RCC 7860 (cell line): ENCODE data around the gene ANKS1B.
A peak's percentile ranks its signal among the peaks of the same experiment; 100 is the strongest.
"Not testable (repeated sequence)": the region's sequence is repeated elsewhere in the genome, so short reads cannot be mapped to it uniquely, and the experiment has no call there.

Experiments
- DNase-seq: peaks from one replicate; pipeline ENCODE4 v3.0.0-alpha.2; 2015; ENCODE audit warnings: low spot score
- FAIRE-seq: peaks from 2 replicates; lab custom pipeline; 2012; peaks lifted over from hg19 to GRCh38; lab: Jason Lieb, UNC

The ANKS1B gene

DNA sequence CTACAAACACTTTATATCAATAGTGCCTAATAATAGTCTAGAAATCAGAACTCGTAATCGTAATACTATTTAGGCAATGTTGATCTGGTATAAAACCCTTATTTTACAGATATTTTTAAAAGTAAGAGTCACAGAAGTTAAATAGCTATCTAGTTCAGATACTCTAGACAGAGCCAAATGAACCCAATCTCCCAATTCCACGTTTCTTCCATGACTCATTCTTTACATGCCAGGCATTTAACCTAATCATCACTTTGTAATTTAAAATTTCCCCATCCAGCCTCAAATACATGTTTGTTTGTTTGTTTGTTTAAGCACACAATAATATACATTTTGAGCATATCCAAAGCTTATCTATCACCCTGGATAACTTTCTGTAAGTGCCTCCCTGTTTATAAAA, 373.6 kb downstream of the ANKS1B start:
- FAIRE-seq: no peak

DNA sequence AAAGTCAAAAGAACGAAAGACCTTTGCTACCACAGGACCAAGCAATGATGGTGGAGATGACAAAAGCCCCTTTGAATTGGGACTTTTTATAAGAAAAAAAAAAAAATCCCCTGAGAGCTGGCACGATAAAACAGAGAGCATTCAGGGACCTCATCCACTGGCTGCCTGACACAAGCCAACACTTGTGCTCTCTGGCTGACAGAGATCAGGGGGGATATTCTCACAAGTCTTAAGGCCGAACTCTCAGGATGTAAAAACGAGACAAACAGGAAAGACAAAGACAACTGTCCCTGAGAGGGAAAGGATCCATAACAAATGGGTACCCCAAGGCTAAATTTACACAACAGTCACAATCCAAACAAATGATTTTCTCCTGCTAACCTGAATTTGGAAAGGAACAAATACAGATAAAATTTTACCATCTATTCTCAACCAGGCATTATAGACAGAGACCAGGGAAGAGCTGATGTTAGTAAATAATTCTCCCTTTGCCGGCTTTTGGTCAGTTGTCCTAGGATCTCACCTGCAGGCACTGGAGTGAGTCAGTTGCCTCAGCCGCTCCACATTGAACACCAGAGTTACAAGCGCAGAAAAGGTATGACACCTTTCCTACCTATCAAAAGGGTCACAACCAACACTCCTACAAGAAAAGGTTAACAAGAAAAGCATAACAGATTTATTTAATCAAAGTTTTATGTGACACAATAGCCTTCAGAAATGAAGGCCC, 375.1 kb downstream of the ANKS1B start:
- DNase-seq (no peak), FAIRE-seq (no peak)

More for the DNA sequence above, 373.6 kb downstream of the ANKS1B start:
- no peak for DNase-seq

DNA sequence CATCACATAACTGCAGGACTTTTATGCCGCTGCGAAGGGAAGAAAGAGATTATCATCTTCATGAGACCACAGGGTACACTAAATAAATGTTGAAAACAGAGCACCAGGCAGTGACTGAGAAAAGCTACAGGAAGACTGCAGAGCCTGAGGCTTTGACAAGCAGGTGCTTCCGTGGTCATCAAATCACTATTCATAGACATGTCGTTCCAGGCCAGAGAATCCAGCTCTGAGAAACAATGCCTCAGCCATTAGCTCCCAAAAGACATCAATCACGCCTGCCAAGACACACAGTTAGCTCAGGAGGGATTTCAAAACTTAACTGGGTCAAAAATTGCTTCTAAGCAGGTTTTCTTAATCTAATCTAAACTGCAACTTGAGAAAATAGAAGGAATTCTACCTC, 384.3 kb downstream of the ANKS1B start:
- DNase-seq (no peak), FAIRE-seq (no peak)

DNA sequence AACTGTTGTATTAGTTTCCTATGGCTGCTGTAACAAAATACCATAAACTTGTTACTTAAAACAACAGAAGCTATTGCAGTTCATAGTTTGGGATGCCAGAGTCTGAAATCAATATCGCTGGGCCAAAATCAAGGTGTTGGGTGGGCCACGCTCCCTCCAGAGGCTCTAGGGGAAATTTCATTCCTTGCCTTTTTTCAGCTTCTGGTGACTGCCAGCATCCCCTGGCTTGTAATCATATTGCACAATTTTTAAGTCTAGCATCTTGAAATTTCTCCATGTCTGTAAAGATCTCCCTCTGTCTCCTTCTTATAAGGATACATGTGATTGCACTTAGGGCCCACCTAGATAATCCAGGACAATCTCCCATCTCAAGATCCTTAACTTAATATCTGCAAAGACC, 386.0 kb downstream of the ANKS1B start:
- no peak for DNase-seq
- FAIRE-seq: no peak

DNA sequence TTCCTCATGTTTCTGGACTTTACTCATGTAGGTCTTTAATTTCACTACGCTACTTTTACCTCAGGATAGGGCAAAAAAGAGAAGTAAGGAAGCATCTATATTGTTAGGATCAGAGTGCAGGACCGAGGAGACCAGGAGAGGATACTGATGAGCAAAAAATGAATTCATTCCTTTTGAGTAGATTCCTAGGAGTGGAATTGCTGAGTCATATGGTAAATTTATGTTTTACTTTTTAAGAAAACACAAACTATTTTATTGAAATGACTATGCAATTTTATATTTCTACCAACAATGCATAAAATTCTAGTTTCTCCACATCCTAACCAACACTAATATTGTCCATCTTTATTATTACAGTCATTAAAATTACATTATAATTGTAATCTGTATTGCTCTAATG, 388.0 kb downstream of the ANKS1B start:
- FAIRE-seq (no peak), DNase-seq (no peak)

DNA sequence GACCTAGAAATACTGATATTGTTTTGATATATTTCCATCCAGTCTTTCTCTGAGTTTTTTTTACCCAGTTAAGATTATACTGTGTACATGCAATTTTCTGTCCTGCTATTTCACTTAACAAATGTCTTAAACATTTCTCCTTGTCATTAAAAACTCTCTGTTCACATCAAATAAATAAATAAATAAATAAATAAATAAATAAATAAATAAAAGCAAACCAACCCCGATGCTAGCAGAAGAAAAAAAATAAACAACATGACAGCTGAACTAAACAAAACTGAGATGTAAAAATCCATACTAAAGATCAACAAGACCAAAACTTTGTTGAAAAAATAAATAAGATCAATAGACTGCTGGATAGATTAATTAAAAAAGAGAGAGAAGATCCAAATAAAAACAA, 407.6 kb downstream of the ANKS1B start:
- FAIRE-seq, DNase-seq: not testable (repeated sequence)

DNA sequence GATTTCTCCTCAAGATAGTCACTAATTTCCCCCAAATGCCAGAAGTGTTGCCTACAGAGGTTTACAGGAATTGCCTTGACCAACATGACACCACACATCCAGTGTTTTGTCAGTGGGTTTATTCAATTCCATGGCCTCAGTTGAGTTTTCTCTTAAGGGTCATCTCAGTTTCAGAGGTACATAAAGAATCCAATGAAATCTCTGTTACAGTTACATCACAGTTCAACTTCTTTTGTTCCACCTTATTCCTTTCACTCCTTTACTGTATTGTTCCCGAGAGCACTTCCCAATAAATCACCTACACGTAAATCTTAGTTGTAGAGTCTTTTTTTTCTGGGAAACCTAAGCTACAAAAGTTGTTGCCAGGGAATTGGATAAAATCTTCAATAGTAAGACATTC, 410.8 kb downstream of the ANKS1B start:
- FAIRE-seq (no peak), DNase-seq (no peak)

DNA sequence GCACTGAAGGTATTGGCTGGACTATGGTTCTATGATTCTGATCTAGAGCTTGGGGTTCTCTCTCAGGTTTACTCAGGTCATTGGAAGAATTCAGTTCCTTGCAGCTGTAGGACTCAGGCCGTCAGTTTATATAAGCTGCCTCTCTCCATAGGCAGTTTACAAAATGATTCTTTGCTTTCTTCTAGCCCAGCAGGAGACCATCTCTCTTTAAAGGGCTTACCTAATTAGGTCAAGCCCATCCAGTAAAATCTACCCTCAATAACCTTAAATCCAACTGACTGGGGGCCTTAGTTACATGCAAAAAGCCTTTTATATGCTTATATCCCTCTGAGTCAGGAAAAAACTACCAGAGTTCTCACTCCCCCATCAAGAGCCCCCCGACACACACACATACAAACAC, 417.7 kb downstream of the ANKS1B start:
- DNase-seq: no peak
- FAIRE-seq: no peak

DNA sequence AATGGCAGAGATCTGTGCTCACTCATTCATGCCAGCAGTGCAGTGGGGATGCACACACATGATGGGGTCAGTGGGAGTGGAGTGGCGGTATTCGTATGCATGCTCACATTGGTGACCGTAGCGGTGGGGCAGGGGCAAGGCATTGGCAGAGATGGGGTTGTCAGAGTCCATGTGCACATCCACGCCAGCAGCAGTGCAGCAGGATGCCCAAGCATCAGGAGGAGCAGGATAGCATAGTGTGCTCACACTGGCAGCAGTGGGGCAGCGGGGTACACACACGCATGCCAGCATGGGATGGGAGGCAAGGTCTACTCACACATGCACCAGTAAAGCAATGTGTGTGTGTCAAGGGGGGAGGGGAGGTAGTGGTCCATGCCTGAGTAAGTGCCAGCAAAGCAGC, 426.6 kb downstream of the ANKS1B start:
- DNase-seq: no peak
- FAIRE-seq: no peak

DNA sequence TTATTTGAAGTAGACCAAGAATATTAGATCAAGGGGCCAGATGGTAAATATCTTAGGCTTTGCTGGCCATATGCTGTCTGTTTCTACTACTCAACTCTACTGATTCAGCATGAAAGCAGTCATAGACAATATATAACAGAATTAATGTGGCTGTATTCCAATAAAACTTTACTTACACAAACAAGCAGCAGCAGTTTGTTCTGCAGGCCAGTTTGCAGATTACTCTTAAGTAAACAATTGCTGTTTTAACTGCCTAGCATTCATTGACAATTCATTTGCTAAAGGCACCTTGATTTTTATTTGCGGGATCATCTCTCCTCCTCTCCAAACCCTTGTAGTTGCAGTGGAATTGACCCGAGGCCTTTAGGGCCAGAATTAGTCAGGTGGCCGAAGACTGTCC, 431.3 kb downstream of the ANKS1B start:
- no peak for DNase-seq
- no peak for FAIRE-seq

DNA sequence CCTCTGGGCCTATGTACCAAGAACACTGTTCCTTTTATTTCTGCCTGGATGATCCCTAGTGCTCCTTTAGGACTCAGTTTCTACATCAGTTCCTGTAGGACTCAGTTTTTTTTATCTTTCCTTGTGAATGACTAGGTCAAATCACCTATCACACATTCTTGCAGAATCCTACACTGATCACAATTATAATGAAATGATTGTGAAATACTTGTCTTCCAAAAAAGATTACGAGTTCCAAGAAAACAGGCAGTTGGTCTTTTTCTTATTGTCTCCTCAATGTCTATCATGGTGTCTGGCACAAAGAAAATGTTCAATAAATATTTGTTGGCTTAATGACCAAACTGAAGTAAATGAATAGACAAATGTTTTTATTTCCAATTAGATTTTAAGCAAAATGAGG, 432.7 kb downstream of the ANKS1B start:
- DNase-seq (no peak), FAIRE-seq (no peak)

DNA sequence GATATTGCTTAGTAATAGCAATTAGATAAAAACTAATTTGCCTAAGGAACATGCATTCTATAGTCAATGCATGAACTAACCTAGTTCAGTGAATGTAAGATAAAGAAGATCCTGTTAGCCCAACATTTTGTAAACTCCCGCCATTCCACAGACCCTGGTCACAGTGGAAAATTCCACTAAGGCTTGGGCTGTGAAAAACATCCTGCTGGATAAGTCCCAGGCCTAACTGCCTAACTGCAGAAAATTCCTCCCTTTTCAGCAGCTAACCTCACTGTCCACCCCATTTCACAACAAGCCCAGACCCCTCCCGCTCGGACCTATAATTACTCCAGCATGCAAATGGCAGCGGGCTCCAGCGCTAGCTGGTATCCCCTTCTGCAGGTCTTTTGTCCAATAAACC, 435.1 kb downstream of the ANKS1B start:
- DNase-seq: no peak
- FAIRE-seq: no peak

DNA sequence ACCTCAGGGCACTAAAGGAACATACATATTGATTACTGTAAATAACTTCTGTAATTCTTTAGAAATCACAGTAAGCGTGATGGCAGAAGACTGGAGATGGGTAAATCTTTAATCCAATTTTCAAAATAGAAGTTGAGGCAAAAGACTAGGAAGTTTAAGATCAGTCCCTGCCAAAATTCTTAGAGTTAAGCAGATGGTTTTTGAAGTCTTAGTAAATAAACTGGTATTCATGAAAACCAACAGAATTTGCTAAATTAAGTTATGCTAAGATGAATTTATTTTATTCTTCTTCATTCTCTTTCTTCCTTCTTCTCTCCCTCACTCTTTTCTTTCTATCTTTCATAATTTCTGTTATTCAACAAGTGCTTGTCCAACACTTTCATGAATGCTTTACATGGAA, 435.5 kb downstream of the ANKS1B start:
- no peak for FAIRE-seq
- DNase-seq: no peak

DNA sequence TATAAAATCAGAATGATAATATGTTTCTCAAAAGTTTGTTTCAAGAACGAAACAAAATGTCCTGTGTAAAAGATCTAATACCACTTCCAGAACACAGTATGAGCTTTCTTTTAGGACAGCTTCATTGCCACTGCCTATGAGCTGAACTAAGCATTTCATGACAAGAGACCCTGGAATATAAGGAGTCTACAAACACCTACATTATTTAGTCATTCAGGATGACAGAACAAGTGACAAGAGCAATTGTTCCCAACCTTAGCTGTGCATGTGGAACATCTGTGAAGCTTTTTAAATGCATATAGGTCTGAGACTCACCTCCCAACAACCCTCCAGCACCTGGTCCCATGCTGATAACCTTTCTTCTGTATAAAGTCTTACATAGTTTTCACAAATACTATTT, 440.3 kb downstream of the ANKS1B start:
- no peak for DNase-seq
- FAIRE-seq: no peak

DNA sequence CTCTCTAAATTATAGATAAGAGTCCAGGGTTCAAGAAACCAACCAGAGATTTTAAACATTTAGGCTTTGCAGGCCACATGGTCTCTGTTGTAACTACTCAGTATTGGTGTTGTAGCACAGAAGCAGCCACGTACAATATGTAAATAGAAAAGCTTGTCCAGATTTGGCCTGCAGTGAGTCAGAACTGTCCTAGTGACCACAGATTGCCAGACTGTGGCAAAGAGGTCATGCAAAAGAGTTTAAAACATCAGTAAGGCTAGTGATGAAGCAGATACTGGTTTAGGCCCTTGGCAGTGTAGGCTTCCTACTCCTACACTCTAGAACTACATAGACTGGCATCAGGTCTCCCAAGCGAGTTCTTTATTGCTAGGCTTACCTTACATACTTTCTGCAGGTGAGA, 454.8 kb downstream of the ANKS1B start:
- DNase-seq: peak; percentile 44
- FAIRE-seq: peak; percentile 61

DNA sequence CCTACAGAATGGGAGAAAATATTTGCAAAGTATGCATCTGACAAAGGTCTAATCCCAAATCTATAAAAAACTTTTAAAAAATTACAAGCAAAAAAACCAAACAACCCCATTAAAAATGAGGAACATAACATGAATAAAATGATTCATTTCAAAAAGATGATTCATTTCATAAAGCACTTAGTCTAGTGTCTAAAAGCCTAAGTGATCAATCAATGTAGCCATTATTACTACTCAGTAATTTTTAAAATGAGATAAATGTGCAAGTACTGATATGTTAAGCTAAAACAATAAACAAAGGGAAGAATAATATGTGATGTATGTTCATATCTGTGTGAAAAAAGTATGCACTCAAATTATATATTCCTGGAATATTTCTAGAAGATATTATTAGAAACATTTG, 456.3 kb downstream of the ANKS1B start:
- no peak for DNase-seq
- no peak for FAIRE-seq

DNA sequence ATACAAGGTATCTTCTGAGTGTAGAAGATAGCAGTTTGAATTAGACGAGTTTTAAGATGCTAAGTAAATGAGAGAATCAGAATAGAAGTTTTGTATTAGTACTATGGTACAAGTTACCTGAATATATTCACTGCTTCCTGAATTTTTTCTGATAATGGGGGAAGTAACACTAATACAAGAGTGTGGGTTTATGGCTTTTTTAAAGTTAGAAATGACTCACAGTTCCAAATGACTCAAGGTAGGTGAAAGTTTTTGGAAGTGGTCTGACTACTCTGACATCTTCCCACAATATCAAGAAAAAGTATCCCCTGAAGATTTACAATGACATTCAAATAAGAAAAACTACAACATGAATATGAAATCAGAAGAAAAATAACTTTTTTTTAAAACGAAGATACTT, 460.9 kb downstream of the ANKS1B start:
- DNase-seq (no peak), FAIRE-seq (no peak)

DNA sequence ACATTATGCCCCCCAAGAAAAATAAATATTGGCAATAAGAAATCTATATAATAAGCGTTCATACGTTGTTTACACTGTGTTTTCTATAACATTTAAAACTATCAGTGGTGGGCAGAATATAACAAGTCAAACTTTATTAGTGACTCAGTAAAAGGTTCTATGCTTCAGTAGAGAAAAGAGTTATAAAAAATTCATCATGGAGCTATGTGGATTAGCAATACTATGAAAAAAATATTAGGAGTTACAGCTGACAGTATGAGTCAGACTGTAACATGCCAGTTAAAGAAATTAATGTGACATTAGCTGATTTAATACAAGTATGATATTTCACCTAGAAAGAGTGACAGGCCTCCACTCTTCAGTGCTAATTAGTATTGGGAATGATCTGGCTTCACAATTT, 462.3 kb downstream of the ANKS1B start:
- no peak for DNase-seq
- FAIRE-seq: no peak

DNA sequence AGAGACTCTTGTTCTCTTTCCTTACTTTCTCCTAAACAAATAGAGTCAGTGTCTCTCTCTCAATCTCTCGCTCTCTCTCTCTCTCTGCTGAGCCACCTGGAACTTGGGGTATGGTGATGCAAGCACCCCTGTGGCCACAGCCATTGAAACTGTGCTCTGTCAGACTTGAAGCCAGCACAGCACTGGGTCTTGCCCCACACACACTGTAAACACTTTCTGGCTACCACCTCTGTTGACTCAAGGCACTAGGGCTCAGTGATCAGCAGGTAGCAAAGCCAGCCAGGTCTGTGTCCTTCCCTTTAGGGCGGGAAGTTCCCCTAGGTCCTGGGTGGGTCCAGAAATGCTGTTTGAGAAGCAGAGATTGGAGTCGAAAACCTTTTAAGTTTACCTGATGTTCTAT, 463.1 kb downstream of the ANKS1B start:
- DNase-seq (no peak), FAIRE-seq (no peak)

DNA sequence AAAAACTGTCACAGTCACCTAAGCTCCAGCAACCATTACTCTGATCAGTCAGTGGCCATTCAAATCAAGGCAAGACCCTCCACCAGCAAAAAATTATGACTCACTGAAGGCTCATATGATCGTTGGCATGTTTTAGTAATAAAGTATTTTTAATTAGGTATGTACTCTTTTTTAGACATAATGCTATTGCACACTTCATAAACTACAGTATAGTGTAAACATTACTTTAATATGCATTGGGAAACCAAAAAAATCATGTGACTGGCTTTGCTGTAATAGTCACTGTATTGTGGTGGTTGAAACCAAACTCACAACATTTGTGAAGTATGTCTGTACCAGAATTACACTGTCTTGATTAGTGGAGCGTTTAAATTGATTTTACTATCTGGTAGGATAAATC, 471.7 kb downstream of the ANKS1B start:
- DNase-seq: no peak
- FAIRE-seq: no peak

DNA sequence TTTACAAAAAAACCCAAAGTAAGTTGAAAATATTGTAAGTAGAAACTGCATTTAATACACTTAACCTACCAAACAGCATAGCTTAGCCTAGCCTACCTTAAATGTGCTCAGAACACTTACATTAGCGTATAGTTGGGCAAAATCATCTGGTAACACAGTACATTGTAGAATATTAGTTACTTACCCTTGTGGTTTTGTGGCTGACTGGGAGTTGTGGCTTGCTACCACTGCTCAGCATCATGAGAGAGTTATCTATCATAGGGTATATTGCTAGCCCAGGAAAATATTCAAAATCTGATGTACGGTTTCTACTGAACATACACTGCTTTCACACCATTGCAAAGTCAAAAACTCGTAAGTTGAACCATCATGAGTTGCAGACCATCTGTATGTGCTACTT, 478.9 kb downstream of the ANKS1B start:
- no peak for FAIRE-seq
- no peak for DNase-seq

DNA sequence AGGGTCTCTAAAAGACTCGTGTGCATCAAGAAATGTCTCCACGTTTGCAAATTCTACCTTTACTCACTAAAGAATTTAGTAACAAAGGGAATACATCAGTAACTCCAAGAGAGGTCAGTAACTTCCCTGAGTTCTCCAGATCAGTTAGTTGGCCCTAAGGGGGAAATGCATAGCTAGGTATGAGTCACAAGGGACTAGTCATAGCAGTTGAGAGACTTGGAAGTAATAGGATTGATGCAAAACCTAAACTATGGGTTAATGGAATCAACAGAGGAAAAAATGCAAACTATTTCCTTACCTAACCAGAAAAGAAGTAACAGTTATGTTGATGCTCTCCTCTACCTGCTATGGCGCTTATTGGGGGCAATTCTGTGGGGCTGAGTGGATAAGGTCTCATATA, 486.0 kb downstream of the ANKS1B start:
- DNase-seq (peak; percentile 59), FAIRE-seq (peak; percentile 81)

DNA sequence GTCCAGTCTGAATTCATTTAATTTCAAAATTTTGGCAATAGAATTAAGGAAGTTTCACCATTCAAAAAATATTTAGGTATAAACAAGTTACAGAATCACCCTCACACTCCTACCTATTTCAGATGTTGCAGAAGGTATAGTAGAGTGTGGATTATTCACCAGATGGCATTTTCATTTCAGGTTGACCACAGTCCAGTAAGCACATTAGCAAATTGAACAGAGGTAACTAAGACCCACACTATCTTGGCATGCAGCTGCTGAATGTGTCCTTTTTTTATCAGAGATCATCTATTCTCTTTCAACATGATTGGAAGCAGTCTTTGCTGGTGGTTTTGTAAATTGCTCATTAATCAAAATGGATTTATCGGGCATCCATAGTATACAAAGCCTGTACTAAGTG, 488.9 kb downstream of the ANKS1B start:
- FAIRE-seq (no peak), DNase-seq (no peak)
